GM23338 (cell line): Measurements from ENCODE around the gene CPT1C. TPM values are rescaled to one million over a fixed set of nuclear protein-coding genes. Genes with fewer than 3 reads are reported as not detected.

Source experiments
- ATAC-seq: fragments of 200-7000 bp; cut with Tn5 transposase; 3 replicates; pipeline ENCODE4 v1.9.1; 2020
- DNase-seq: peaks from one replicate; pipeline ENCODE4 v3.0.0-alpha.2; 2015; ENCODE audit warnings: low spot score
- H2AFZ ChIP-seq: fragments of 200-600 bp; sonication (generic); 2 replicates; pipeline ENCODE4 v1.8.0; 2016; ENCODE audit warnings: antibody characterized with exemption, mild to moderate bottlenecking, moderate library complexity
- H3F3A ChIP-seq: fragments of 200-600 bp; sonication (generic); replicated peaks from 2 replicates; pipeline ENCODE4 v1.8.0; 2017; ENCODE audit warnings: antibody characterized with exemption, mixed run types, low read depth
- H3K27ac ChIP-seq: fragments of 200-600 bp; sonication (generic); 2 replicates; pipeline ENCODE4 v1.6.1; 2016; ENCODE audit warnings: low read depth
- H3K27me3 ChIP-seq: fragments of 200-600 bp; sonication (generic); 2 replicates; pipeline ENCODE4 v1.8.0; 2016; ENCODE audit warnings: mild to moderate bottlenecking, mixed run types, moderate library complexity; ENCODE audit not compliant: insufficient read depth
- H3K36me3 ChIP-seq: fragments of 200-600 bp; sonication (generic); 2 replicates; pipeline ENCODE4 v1.8.0; 2016; ENCODE audit warnings: mild to moderate bottlenecking; ENCODE audit not compliant: insufficient read depth
- H3K4me1 ChIP-seq: fragments of 200-600 bp; sonication (generic); 2 replicates; pipeline ENCODE4 v1.8.0; 2016; ENCODE audit warnings: mild to moderate bottlenecking, moderate library complexity; ENCODE audit not compliant: insufficient read depth
- H3K4me2 ChIP-seq: fragments of 200-600 bp; sonication (generic); 2 replicates; pipeline ENCODE4 v1.7.1; 2017; ENCODE audit warnings: mixed run types
- H3K4me3 ChIP-seq: fragments of 200-600 bp; sonication (generic); 2 replicates; pipeline ENCODE4 v1.6.1; 2016; ENCODE audit warnings: mixed run types
- H3K79me2 ChIP-seq: fragments of 200-600 bp; sonication (generic); replicated peaks from 2 replicates; pipeline ENCODE4 v1.8.0; 2017; ENCODE audit warnings: mild to moderate bottlenecking; ENCODE audit not compliant: insufficient read depth
- H3K9me2 ChIP-seq: fragments of 200-600 bp; sonication (generic); 2 replicates; pipeline ENCODE4 v1.8.0; 2017; ENCODE audit not compliant: insufficient read depth
- H4K20me1 ChIP-seq: fragments of 200-600 bp; sonication (generic); replicated peaks from 2 replicates; pipeline ENCODE4 v1.8.0; 2017; ENCODE audit warnings: mild to moderate bottlenecking; ENCODE audit not compliant: insufficient read depth
- H3K27ac Mint-ChIP-seq: 2 replicates; pipeline ENCODE4 v1.8.0; 2020; ENCODE audit warnings: inconsistent platforms, mild to moderate bottlenecking, moderate library complexity, mixed read lengths
- H3K27me3 Mint-ChIP-seq: 3 replicates; pipeline ENCODE4 v1.8.0; 2022; ENCODE audit warnings: low read depth, mild to moderate bottlenecking, moderate library complexity, mixed read lengths, inconsistent platforms; ENCODE audit not compliant: insufficient read depth, poor library complexity
- H3K36me3 Mint-ChIP-seq: 3 replicates; pipeline ENCODE4 v1.8.0; 2021; ENCODE audit warnings: low read depth, mild to moderate bottlenecking, inconsistent platforms, moderate library complexity, mixed read lengths
- H3K4me1 Mint-ChIP-seq: 3 replicates; pipeline ENCODE4 v1.8.0; 2020; ENCODE audit warnings: mild to moderate bottlenecking, inconsistent platforms, mixed read lengths
- H3K4me3 Mint-ChIP-seq: 3 replicates; pipeline ENCODE4 v1.8.0; 2021; ENCODE audit warnings: moderate library complexity, mild to moderate bottlenecking, inconsistent platforms, mixed read lengths
- H3K9me3 Mint-ChIP-seq: 3 replicates; pipeline ENCODE4 v1.8.0; 2020; ENCODE audit warnings: moderate library complexity, mild to moderate bottlenecking, inconsistent platforms, mixed read lengths
- CREB1 ChIP-seq: fragments of 250-450 bp; sonication (Bioruptor Pico); IDR thresholded peaks from 2 replicates; pipeline ENCODE4 v1.5.0; 2020; ENCODE audit warnings: low read depth, mild to moderate bottlenecking, moderate library complexity
- EZH2 ChIP-seq: fragments of 200-600 bp; sonication (generic); IDR thresholded peaks from one replicate; pipeline ENCODE4 v1.8.0; 2017; ENCODE audit warnings: antibody characterized with exemption, mild to moderate bottlenecking, low read depth; ENCODE audit not compliant: unreplicated experiment
- JUNB ChIP-seq: IDR thresholded peaks from one replicate; pipeline ENCODE4 v1.6.1; 2016; ENCODE audit warnings: antibody characterized with exemption; ENCODE audit not compliant: unreplicated experiment
- NANOG ChIP-seq: IDR thresholded peaks from 2 replicates; pipeline ENCODE4 v1.6.1; 2016; ENCODE audit warnings: antibody characterized with exemption, borderline replicate concordance
- STAT1 ChIP-seq: IDR thresholded peaks from one replicate; pipeline ENCODE4 v1.6.1; 2016; ENCODE audit warnings: antibody characterized with exemption; ENCODE audit not compliant: unreplicated experiment
- ZNF114 ChIP-seq: fragments of 250-450 bp; sonication (Bioruptor Pico); IDR thresholded peaks from 2 replicates; pipeline ENCODE4 v1.5.0; 2020; ENCODE audit warnings: mild to moderate bottlenecking, moderate library complexity
- ZNF331 ChIP-seq: fragments of 250-450 bp; sonication (Bioruptor Pico); IDR thresholded peaks from 2 replicates; pipeline ENCODE4 v1.5.0; 2020; ENCODE audit warnings: low read depth, mild to moderate bottlenecking, moderate library complexity
- polyA plus RNA-seq: library from polyadenylated mRNA; unstranded; fragments of >200 nt; fragmentation: Nextera tagmentation; extraction: Ambion mirVana; gene quantifications from 2 replicates; pipeline ENCODE4 v1.2.1, GENCODE V29; 2016
- total RNA-seq: library from RNA; depleted of rRNA; stranded (reverse); fragments of >200 nt; shearing (Covaris generic); gene quantifications from 2 replicates; pipeline ENCODE4 v1.2.3, GENCODE V29; 2014
- TF ChIP-seq, protein P1 (sequence below): IDR thresholded peaks from one replicate; pipeline ENCODE4 v1.6.1; 2018; ENCODE audit warnings: antibody characterized with exemption; ENCODE audit not compliant: unreplicated experiment
- TF ChIP-seq, protein P2 (sequence below): IDR thresholded peaks from 2 replicates; pipeline ENCODE4 v1.6.1; 2016; ENCODE audit warnings: antibody characterized with exemption
- TF ChIP-seq, protein P3 (sequence below), 2 experiments: fragments of 200-600 bp in 1 of 2; sonication (generic) in 1 of 2; conservative IDR thresholded peaks; 2 replicates each; pipeline versions ENCODE4 v1.5.1 to v1.6.1; 2016 to 2017; ENCODE audit warnings: antibody characterized with exemption in 2 of 2, low read depth in 2 of 2, mild to moderate bottlenecking in 2 of 2, moderate library complexity in 1 of 2

CPT1C gene
- total and polyA plus RNA-seq, 2 experiments from 2014 or later, result 63.4 to 77.3 TPM

DNA sequence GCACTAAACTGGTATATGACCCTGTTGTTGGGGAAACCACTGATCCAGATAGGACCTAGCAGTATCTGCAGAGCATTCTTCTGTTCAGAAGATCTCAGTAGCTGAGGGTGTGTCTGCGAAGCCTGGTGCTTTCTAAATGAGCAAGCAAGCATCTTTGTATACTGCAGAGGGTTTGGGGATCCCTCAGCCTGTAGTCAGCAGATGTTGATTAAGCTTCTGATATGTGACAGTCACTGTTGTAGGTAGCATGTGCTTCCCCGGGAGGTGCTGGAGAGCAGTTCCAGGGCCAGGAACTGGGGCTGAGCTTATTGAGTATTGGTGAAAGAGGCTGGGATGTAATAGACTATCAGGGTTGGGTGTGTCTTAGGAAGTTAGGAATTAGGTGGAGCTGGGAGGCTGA lies 47.5 kb upstream of the CPT1C start (continued):
- TF ChIP-seq, protein P1, sequence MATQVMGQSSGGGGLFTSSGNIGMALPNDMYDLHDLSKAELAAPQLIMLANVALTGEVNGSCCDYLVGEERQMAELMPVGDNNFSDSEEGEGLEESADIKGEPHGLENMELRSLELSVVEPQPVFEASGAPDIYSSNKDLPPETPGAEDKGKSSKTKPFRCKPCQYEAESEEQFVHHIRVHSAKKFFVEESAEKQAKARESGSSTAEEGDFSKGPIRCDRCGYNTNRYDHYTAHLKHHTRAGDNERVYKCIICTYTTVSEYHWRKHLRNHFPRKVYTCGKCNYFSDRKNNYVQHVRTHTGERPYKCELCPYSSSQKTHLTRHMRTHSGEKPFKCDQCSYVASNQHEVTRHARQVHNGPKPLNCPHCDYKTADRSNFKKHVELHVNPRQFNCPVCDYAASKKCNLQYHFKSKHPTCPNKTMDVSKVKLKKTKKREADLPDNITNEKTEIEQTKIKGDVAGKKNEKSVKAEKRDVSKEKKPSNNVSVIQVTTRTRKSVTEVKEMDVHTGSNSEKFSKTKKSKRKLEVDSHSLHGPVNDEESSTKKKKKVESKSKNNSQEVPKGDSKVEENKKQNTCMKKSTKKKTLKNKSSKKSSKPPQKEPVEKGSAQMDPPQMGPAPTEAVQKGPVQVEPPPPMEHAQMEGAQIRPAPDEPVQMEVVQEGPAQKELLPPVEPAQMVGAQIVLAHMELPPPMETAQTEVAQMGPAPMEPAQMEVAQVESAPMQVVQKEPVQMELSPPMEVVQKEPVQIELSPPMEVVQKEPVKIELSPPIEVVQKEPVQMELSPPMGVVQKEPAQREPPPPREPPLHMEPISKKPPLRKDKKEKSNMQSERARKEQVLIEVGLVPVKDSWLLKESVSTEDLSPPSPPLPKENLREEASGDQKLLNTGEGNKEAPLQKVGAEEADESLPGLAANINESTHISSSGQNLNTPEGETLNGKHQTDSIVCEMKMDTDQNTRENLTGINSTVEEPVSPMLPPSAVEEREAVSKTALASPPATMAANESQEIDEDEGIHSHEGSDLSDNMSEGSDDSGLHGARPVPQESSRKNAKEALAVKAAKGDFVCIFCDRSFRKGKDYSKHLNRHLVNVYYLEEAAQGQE, result no peak
- TF ChIP-seq CREB1 (no peak), JUNB (no peak), STAT1 (no peak), ZNF331 (CRISPR knock-in tag) (no peak), EZH2 (no peak)
- TF ChIP-seq, protein P2, sequence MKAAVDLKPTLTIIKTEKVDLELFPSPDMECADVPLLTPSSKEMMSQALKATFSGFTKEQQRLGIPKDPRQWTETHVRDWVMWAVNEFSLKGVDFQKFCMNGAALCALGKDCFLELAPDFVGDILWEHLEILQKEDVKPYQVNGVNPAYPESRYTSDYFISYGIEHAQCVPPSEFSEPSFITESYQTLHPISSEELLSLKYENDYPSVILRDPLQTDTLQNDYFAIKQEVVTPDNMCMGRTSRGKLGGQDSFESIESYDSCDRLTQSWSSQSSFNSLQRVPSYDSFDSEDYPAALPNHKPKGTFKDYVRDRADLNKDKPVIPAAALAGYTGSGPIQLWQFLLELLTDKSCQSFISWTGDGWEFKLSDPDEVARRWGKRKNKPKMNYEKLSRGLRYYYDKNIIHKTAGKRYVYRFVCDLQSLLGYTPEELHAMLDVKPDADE, result no peak
- TF ChIP-seq, protein P3, sequence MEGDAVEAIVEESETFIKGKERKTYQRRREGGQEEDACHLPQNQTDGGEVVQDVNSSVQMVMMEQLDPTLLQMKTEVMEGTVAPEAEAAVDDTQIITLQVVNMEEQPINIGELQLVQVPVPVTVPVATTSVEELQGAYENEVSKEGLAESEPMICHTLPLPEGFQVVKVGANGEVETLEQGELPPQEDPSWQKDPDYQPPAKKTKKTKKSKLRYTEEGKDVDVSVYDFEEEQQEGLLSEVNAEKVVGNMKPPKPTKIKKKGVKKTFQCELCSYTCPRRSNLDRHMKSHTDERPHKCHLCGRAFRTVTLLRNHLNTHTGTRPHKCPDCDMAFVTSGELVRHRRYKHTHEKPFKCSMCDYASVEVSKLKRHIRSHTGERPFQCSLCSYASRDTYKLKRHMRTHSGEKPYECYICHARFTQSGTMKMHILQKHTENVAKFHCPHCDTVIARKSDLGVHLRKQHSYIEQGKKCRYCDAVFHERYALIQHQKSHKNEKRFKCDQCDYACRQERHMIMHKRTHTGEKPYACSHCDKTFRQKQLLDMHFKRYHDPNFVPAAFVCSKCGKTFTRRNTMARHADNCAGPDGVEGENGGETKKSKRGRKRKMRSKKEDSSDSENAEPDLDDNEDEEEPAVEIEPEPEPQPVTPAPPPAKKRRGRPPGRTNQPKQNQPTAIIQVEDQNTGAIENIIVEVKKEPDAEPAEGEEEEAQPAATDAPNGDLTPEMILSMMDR (conservative IDR thresholded peaks at IDR 0.05; ENCODE audit: low read depth in 2 of 2), result no peak

DNA sequence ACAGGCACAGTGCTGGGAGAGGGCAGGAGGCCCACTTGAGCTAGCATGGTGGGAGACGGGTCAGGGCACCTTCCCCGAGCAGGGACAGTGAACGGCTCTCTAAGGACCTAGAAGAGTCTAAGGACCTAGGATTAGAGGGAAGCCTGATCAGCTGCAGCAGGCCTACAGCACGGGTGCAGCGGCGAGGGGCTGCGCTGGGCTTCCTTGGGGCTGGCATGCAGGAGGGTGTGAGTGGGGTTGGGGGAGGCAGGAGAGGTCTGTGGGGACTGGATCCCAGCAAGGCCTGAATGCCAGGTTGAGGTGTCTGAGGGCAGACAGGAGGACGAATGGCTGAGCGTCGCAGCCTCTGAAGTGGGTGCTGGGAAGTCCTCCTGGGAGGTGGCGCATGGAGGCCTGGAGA lies 45.3 kb upstream of the CPT1C start:
- H3K27me3 ChIP-seq, result no peaks in the 10 kb centered on the region
- H3F3A ChIP-seq, result peaks cover 21% of the 10 kb centered on the region
- H3K4me2 ChIP-seq, result no peak overlapping the region
- H3K4me3 Mint-ChIP-seq, result no peak overlapping the region
- H3K36me3 ChIP-seq, result no peaks in the 10 kb centered on the region; the same call in none of the 2 replicates
- H3K4me3 ChIP-seq, result no peak overlapping the region
- no peak overlapping the region for H2AFZ ChIP-seq
- no peak overlapping the region for H3K27ac ChIP-seq
- peaks cover 22% of the 10 kb centered on the region for H3K27me3 Mint-ChIP-seq
- H3K79me2 ChIP-seq, result peaks cover 26% of the 10 kb centered on the region
- no peaks in the 10 kb centered on the region for H3K9me2 ChIP-seq
- H3K9me3 Mint-ChIP-seq, result no peaks in the 10 kb centered on the region
- H3K36me3 Mint-ChIP-seq, result peaks cover 32% of the 10 kb centered on the region
- H3K4me1 Mint-ChIP-seq, result peaks cover 30% of the 10 kb centered on the region
- ATAC-seq (no peak), DNase-seq (no peak)
- peaks cover 18% of the 10 kb centered on the region for H3K4me1 ChIP-seq
- H4K20me1 ChIP-seq, result peaks cover 13% of the 10 kb centered on the region
- peak overlapping the region; percentile 77; the same call in 1 of the 2 replicates for H3K27ac Mint-ChIP-seq
- TF ChIP-seq, protein P3 (conservative IDR thresholded peaks at IDR 0.05; ENCODE audit: low read depth in 2 of 2), result no peak
- no peak for TF ChIP-seq ZNF114 (CRISPR knock-in tag)
- TF ChIP-seq, protein P2, result no peak
- TF ChIP-seq NANOG, result no peak
- TF ChIP-seq ZNF331 (CRISPR knock-in tag), result no peak
- no peak for TF ChIP-seq EZH2
- TF ChIP-seq JUNB, result no peak
- no peak for TF ChIP-seq CREB1
